HL-60 (cell line): ENCODE measurements around the gene TGFBR3.

Source experiments
- CTCF ChIP-seq: IDR thresholded peaks from one replicate; pipeline ENCODE4 v1.5.1; 2011; ENCODE audit warnings: low read length, control low read depth, inconsistent platforms; ENCODE audit not compliant: insufficient read depth
- GABPA ChIP-seq: IDR thresholded peaks from 2 replicates; pipeline ENCODE4 v1.6.1; 2012; ENCODE audit warnings: low read depth
- POLR2AphosphoS5 ChIP-seq: IDR thresholded peaks from 2 replicates; pipeline ENCODE4 v1.6.1; 2012; ENCODE audit warnings: low read depth
- REST ChIP-seq: IDR thresholded peaks from 2 replicates; pipeline ENCODE4 v1.6.1; 2012; ENCODE audit warnings: low read depth; ENCODE audit not compliant: insufficient replicate concordance

DNA sequence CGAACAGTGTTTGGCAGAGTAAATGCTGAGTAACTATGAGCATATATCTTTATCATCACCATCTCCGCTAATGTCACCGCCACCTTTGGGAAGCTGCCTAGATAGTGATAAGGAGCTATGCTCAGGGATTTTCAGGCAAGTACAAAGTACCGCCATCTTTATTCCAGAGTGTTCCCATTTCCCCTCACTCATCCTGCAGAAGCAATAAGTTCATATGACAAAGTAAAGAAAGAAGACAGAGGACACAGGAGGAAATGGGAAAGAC is 89.6 kb downstream of the TGFBR3 start:
- no peak for TF ChIP-seq CTCF
- TF ChIP-seq REST: no peak
- no peak for TF ChIP-seq POLR2AphosphoS5
- TF ChIP-seq GABPA: no peak
